ENCODE data around the gene CTSE. TPM values are rescaled to one million over a fixed set of nuclear protein-coding genes. Genes with fewer than 3 reads are reported as not detected.

The CTSE gene
- polyA plus RNA-seq, 2 of the 4 experiments (the other 2 are of a cell fraction): not detected

GRCh38 chr1:206012086-206012859, 11.4 kb downstream of the CTSE start (continued):
- TF ChIP-seq PBX3 (IDR thresholded peaks at IDR 0.05) (no peak), HOXB5 (CRISPR knock-in tag; IDR thresholded peaks at IDR 0.05) (no peak), NPAS2 (CRISPR knock-in tag; IDR thresholded peaks at IDR 0.05; ENCODE audit: borderline replicate concordance) (no peak), GATA3 (IDR thresholded peaks at IDR 0.05; ENCODE audit: borderline replicate concordance) (no peak), ATOH8 (CRISPR knock-in tag; IDR thresholded peaks at IDR 0.05; ENCODE audit: low read depth) (no peak)

DNA sequence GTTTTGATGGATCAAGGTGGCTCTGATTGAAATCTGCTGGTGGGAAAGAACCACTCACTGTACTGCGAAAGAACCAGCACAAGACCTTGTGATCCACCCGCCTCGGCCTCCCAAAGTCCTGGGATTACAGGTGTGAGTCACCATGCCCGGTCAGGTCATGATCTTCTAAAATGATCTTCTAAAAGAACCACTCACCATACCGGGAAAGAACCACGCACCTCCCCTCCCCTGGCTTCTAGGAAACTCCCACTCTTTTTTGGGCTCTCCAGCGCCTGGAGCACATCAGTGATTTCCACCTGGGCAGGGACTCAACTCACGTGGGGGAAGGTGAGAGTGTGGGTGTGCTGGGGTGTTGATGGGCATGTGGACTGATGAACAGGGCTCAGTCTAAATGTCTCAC, 12.6 kb downstream of the CTSE start:
- 60% methylated on average over 8 of the region's 8 CpGs for WGBS (ENCODE audit: missing lambda C conversion rate)
- CTCF ChIA-PET: interaction anchor here (0.6 to 1.6 kb wide), 4 partner anchors 19 to 515 kb away, joined by 3 to 5 read pairs (median 4); no protein-coding TSS in a partner anchor

DNA sequence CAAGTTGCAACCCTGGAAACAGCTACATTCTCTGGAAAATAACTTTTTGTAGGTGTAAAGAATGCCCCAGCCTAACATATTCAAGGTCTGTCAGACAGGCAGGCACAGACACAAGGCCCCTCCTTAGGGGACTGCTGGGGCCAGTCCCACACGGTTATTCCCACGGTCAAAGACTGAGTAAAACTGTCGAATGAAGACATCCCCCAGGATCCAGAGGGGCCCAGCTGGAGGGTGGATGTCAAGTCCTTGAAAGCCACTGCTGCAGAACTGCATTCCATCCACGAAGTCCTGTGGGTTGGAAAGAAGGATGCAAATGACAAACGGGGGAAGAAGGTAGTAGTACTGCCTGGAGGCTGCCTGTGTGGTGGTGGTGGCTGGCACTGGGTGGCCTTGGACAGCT, 13.6 kb downstream of the CTSE start:
- DNase-seq (ENCODE audit: low read depth in 1 of 2, low spot score in 1 of 2): no peak
- TF ChIP-seq TP53 (CRISPR knock-in tag; IDR thresholded peaks at IDR 0.05) (no peak), HOXB13 (CRISPR knock-in tag; IDR thresholded peaks at IDR 0.05; ENCODE audit: low read depth) (no peak), HOXA7 (CRISPR knock-in tag; IDR thresholded peaks at IDR 0.05) (no peak), NPAS2 (CRISPR knock-in tag; IDR thresholded peaks at IDR 0.05; ENCODE audit: borderline replicate concordance) (no peak), RARB (CRISPR knock-in tag; IDR thresholded peaks at IDR 0.05) (no peak), ATOH8 (CRISPR knock-in tag; IDR thresholded peaks at IDR 0.05; ENCODE audit: low read depth) (no peak), GATA3 (IDR thresholded peaks at IDR 0.05; ENCODE audit: borderline replicate concordance) (no peak), TFCP2L1 (CRISPR knock-in tag; IDR thresholded peaks at IDR 0.05) (no peak), EHMT2 (IDR thresholded peaks at IDR 0.05; ENCODE audit: low read depth) (no peak), HDAC2 (IDR thresholded peaks at IDR 0.05) (no peak), USF2 (IDR thresholded peaks at IDR 0.05) (no peak)
- TF ChIP-seq, protein P1, sequence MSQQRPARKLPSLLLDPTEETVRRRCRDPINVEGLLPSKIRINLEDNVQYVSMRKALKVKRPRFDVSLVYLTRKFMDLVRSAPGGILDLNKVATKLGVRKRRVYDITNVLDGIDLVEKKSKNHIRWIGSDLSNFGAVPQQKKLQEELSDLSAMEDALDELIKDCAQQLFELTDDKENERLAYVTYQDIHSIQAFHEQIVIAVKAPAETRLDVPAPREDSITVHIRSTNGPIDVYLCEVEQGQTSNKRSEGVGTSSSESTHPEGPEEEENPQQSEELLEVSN (IDR thresholded peaks at IDR 0.05; ENCODE audit: borderline replicate concordance, low read depth): no peak
- CTCF ChIA-PET: interaction anchor here (1.1 to 1.3 kb wide), 2 partner anchors 33 to 96 kb away, joined by 3 to 4 read pairs; no protein-coding TSS in a partner anchor
- FAIRE-seq: no peak
- H3K4me1 ChIP-seq: no peaks in the 10 kb centered on the region
- ATAC-seq: no peak
- 25% methylated on average over 4 of the region's 5 CpGs for WGBS (ENCODE audit: missing lambda C conversion rate)
- POLR2A ChIA-PET: no interaction called here
- H3K4me2 ChIP-seq: no peak overlapping the region
- no peak overlapping the region for H3K27ac ChIP-seq
- H3K4me3 ChIP-seq: no peak overlapping the region
- no peaks in the 10 kb centered on the region for H3K9me3 ChIP-seq

More for the DNA sequence above, 12.6 kb downstream of the CTSE start:
- Histone ChIP-seq H3K27ac (no peak overlapping the region), H3K9me3 (no peaks in the 10 kb centered on the region), H3K4me1 (no peaks in the 10 kb centered on the region), H3K4me3 (no peak overlapping the region), H3K4me2 (no peak overlapping the region)
- ATAC-seq: no peak
- no peak for FAIRE-seq
- DNase-seq (ENCODE audit: low read depth in 1 of 2, low spot score in 1 of 2): no peak
- TF ChIP-seq MYC (IDR thresholded peaks at IDR 0.05; ENCODE audit: borderline replicate concordance, low read length): no peak
- no peak for TF ChIP-seq HEYL (CRISPR knock-in tag; IDR thresholded peaks at IDR 0.05)
- no peak for TF ChIP-seq ZSCAN20 (CRISPR knock-in tag; IDR thresholded peaks at IDR 0.05)
- TF ChIP-seq, protein P2, sequence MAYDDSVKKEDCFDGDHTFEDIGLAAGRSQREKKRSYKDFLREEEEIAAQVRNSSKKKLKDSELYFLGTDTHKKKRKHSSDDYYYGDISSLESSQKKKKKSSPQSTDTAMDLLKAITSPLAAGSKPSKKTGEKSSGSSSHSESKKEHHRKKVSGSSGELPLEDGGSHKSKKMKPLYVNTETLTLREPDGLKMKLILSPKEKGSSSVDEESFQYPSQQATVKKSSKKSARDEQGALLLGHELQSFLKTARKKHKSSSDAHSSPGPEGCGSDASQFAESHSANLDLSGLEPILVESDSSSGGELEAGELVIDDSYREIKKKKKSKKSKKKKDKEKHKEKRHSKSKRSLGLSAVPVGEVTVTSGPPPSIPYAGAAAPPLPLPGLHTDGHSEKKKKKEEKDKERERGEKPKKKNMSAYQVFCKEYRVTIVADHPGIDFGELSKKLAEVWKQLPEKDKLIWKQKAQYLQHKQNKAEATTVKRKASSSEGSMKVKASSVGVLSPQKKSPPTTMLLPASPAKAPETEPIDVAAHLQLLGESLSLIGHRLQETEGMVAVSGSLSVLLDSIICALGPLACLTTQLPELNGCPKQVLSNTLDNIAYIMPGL (CRISPR knock-in tag; IDR thresholded peaks at IDR 0.05; ENCODE audit: borderline replicate concordance): no peak
- TF ChIP-seq MAZ (IDR thresholded peaks at IDR 0.05; ENCODE audit: borderline replicate concordance, low read depth, low read length): no peak
- no peak for TF ChIP-seq TFCP2L1 (CRISPR knock-in tag; IDR thresholded peaks at IDR 0.05)
- TF ChIP-seq CBX2 (IDR thresholded peaks at IDR 0.05; ENCODE audit: borderline replicate concordance, low read depth): no peak
- TF ChIP-seq MAFK (IDR thresholded peaks at IDR 0.05; ENCODE audit: partially characterized antibody): no peak
- no peak for TF ChIP-seq BHLHE40 (IDR thresholded peaks at IDR 0.05; ENCODE audit: low read depth, low read length)
- TF ChIP-seq ZNF302 (CRISPR knock-in tag; IDR thresholded peaks at IDR 0.05): no peak
- TF ChIP-seq GATA3 (IDR thresholded peaks at IDR 0.05; ENCODE audit: borderline replicate concordance): no peak
- TF ChIP-seq SREBF2 (IDR thresholded peaks at IDR 0.05): no peak
- TF ChIP-seq NPAS2 (CRISPR knock-in tag; IDR thresholded peaks at IDR 0.05; ENCODE audit: borderline replicate concordance): no peak
- TF ChIP-seq, protein P3, sequence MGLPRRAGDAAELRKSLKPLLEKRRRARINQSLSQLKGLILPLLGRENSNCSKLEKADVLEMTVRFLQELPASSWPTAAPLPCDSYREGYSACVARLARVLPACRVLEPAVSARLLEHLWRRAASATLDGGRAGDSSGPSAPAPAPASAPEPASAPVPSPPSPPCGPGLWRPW (IDR thresholded peaks at IDR 0.05): no peak
- POLR2A ChIA-PET: no interaction called here
